HFFc6 (cell line): ENCODE results near the gene OAF. TPM values are rescaled to one million over a fixed set of nuclear protein-coding genes. Genes with fewer than 3 reads are reported as not detected.
A peak's percentile ranks its signal among the peaks of the same experiment; 100 is the strongest.

Source experiments
- DNase-seq: peaks from one replicate; pipeline ENCODE4 v3.0.0-alpha.2; 2018
- H3K27ac Mint-ChIP-seq: 2 replicates; pipeline ENCODE4 v1.8.0; 2020; ENCODE audit warnings: mild to moderate bottlenecking, mixed read lengths
- H3K27me3 Mint-ChIP-seq: 2 replicates; pipeline ENCODE4 v1.8.0; 2021; ENCODE audit warnings: mild to moderate bottlenecking, moderate library complexity, mixed read lengths; ENCODE audit not compliant: insufficient read depth
- H3K36me3 Mint-ChIP-seq: 2 replicates; pipeline ENCODE4 v1.8.0; 2021; ENCODE audit warnings: low read depth, mixed read lengths
- H3K4me1 Mint-ChIP-seq: 2 replicates; pipeline ENCODE4 v1.8.0; 2020; ENCODE audit warnings: low read depth, mixed read lengths
- H3K4me3 Mint-ChIP-seq: 2 replicates; pipeline ENCODE4 v1.8.0; 2020; ENCODE audit warnings: mild to moderate bottlenecking, moderate library complexity, mixed read lengths
- H3K9me3 Mint-ChIP-seq: 2 replicates; pipeline ENCODE4 v1.8.0; 2020; ENCODE audit warnings: mild to moderate bottlenecking, mixed read lengths
- CTCF ChIP-seq: fragments of 200-600 bp; sonication (generic); IDR thresholded peaks from 2 replicates; pipeline ENCODE4 v1.5.0; 2021; ENCODE audit warnings: antibody characterized with exemption, mild to moderate bottlenecking
- total RNA-seq, 6 experiments: library from RNA; stranded (reverse); fragmentation: NEBNext Ultra II Directional; extraction: Animal tissue kit (Norgen Biotek cat#: 25700); gene quantifications; 2 replicates in 1 of 6; 3 replicates in 5 of 6; pipeline ENCODE4 v1.2.3, GENCODE V29; 2021

The OAF gene
- total RNA-seq, 6 experiments from 2014 or later, result 111 to 143 (median 123) TPM

DNA sequence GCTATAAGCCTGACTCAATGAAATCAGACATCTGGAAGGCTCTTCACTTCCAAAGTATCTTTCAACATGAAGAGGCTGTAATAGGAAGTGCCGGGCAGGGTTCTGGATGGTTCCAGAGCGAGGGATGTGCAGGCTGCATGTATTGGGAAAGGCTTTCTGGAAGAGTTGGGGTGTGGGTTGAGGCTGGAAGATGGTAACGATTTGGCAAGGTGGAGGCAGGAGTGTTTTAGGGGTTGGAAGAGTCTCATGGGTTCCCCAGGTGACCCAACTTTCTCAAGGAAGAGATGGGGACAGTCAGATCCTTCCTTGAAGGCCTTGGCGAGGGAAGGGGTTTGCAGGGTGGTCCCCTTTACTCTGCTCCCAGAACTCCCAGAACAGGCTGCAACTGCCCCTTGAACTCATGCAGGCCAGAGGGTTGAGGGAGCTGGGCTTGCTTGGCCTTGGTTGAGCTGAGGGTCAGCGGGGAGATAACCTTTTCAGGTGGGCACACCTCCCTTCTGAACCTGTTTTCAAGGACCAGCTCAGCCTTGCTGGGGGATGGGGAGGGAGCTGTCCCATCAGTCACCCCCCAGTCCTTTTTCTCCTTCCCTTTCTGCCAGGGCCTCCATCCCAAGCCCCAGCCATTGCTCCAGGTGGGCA, 19.7 kb downstream of the OAF start:
- Mint-ChIP-seq H3K36me3 (peaks cover 8% of the 10 kb centered on the region), H3K27me3 (peaks cover 7% of the 10 kb centered on the region; the same call in 1 of the 2 replicates), H3K9me3 (no peaks in the 10 kb centered on the region), H3K4me3 (no peak overlapping the region), H3K4me1 (peaks cover 3% of the 10 kb centered on the region), H3K27ac (no peak overlapping the region)
- TF ChIP-seq CTCF, result no peak
- no peak for DNase-seq

DNA sequence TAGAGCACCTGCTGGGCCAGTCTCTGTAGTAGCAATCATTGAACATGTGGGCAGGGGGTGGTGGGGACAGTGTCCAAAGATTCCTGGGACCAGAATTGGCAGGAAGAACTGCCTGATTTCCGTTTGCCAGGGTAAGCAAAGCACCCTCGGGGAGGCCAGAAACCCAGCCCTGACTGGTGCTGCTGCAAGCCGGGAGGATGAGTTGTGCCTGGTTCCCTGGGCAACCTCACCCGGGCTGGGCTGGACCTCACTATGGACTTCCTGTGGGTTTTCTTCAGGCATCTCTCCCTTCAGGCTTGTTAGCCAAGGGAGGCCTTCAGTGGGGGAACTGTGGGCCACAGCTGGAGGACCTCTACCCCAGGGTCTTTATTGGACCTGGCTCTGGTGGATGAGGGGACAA, 21.1 kb downstream of the OAF start:
- no peaks in the 10 kb centered on the region for H3K9me3 Mint-ChIP-seq
- no peak overlapping the region for H3K4me3 Mint-ChIP-seq
- H3K4me1 Mint-ChIP-seq, result peaks cover 8% of the 10 kb centered on the region; the same call in 1 of the 2 replicates
- no peak for TF ChIP-seq CTCF
- H3K27me3 Mint-ChIP-seq, result peaks cover 7% of the 10 kb centered on the region
- H3K27ac Mint-ChIP-seq, result peak overlapping the region; percentile 27; the same call in 1 of the 2 replicates
- peak; percentile 37 for DNase-seq
- H3K36me3 Mint-ChIP-seq, result peaks cover 8% of the 10 kb centered on the region; the same call in 1 of the 2 replicates

- Mint-ChIP-seq H3K36me3 (peaks cover 3% of the 10 kb centered on the region; the same call in 1 of the 2 replicates), H3K4me1 (peaks cover 8% of the 10 kb centered on the region; the same call in 1 of the 2 replicates), H3K9me3 (no peaks in the 10 kb centered on the region), H3K4me3 (no peak overlapping the region), H3K27me3 (peaks cover 16% of the 10 kb centered on the region), H3K27ac (no peak overlapping the region)
- TF ChIP-seq CTCF, result no peak
- no peak for DNase-seq
Measured at GRCh38 chr11:120233207-120233803, 22.5 kb downstream of the OAF start.

DNA sequence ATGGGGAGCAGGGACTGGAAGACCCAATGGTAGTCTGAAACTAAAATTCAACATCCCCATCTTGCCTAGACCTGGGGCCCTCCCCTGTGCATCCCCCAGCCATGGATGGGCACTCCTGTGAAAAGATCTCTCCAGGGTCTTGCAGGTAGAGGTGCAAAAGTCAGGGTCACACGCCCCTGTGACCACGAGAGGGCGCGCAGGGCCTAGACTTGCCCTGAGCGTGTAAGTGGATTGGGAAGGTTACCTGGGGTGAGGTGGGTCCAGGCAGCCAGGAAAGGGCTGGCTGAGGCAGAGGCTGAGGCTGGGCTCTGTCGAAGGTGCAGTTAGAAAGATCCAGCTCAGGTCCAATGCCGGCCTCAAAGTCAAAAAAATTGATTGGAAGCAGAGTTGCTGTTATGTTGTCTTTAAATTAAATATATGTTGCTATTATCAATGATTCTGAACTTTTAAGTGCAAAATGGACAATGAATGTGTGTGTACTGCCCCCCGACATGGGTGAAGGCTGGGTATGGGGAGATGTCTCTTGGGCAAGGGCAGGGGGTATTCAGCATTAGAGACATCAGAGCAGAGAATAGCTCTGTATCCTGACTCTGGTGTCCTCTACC, 24.3 kb downstream of the OAF start:
- DNase-seq, result peak; percentile 30
- Mint-ChIP-seq H3K36me3 (no peaks in the 10 kb centered on the region), H3K4me3 (no peak overlapping the region), H3K27me3 (peaks cover 27% of the 10 kb centered on the region), H3K9me3 (no peaks in the 10 kb centered on the region), H3K4me1 (peaks cover 8% of the 10 kb centered on the region; the same call in 1 of the 2 replicates), H3K27ac (no peak overlapping the region)
- TF ChIP-seq CTCF, result peak; percentile 91

- H3K36me3 Mint-ChIP-seq, result no peaks in the 10 kb centered on the region
- peak overlapping the region; percentile 81 for H3K27ac Mint-ChIP-seq
- TF ChIP-seq CTCF, result no peak
- H3K4me3 Mint-ChIP-seq, result no peak overlapping the region
- DNase-seq, result peak; percentile 68
- H3K27me3 Mint-ChIP-seq, result peaks cover 40% of the 10 kb centered on the region
- peaks cover 8% of the 10 kb centered on the region; the same call in 1 of the 2 replicates for H3K4me1 Mint-ChIP-seq
- no peaks in the 10 kb centered on the region for H3K9me3 Mint-ChIP-seq
Measured at GRCh38 chr11:120236169-120237107, 25.6 kb downstream of the OAF start.
